SU-DHL-6 (cell line): ENCODE data around the gene CDKL5.

Experiments
- CTCF ChIP-seq: fragments of 200-600 bp; sonication (generic); IDR thresholded peaks from one replicate; pipeline ENCODE4 v1.5.1; 2017; ENCODE audit warnings: antibody characterized with exemption, mild to moderate bottlenecking, low read length, moderate library complexity; ENCODE audit not compliant: insufficient read depth, poor library complexity, severe bottlenecking
- EZH2phosphoT487 ChIP-seq: fragments of 200-600 bp; sonication (generic), shearing (Covaris generic); conservative IDR thresholded peaks from 2 replicates; pipeline ENCODE4 v1.6.1; 2018; ENCODE audit warnings: mild to moderate bottlenecking, antibody characterized with exemption, low read length, moderate library complexity, mixed read lengths

DNA sequence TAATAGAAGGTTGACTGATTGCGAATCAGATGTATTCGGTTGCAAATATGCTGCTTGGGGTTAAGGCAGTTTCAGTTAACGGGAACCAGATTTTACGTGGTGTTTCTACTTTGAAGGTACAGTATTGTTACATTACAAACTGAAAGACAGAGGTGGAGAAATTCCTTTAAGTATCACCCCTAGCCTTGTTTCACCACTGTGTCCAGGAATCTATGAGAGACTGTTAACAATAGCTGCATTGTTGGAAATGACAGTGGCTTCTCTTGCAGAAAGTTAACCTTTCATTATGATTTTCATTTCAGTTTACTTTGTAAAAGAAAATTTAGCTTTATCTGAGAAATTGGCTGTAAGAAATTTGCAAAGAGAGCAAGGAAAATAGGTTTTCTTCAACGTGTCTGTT, 2.6 kb downstream of the CDKL5 start:
- TF ChIP-seq CTCF (no peak), EZH2phosphoT487 (no peak)
